ENCODE results near the gene CRYM. TPM values are rescaled to one million over a fixed set of nuclear protein-coding genes. Genes with fewer than 3 reads are reported as not detected.

CRYM gene
- total RNA-seq, 1 donor = not detected

DNA sequence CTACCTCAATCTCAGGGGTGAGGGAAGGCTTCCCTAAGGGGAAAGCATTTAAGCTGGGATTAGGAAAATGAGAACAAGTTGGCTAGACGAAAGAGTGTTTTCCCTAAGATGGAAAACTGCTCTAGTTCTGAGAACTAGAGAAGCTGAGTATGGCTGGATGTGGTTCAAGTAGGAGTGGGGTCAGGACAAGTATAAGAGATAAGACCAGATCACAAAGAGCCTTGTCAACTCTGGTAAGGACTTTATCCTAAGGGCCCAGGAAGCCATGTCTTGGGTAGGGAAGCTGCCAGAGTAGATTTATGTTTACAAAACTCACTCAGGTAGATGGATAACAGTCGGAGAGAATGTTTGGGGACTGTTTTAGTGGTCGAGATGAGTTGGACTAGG lies 42.9 kb downstream of the CRYM start:
- H3K4me3 ChIP-seq (ENCODE audit: low read depth, low read length) = no peak overlapping the region
- TF ChIP-seq, protein P1, sequence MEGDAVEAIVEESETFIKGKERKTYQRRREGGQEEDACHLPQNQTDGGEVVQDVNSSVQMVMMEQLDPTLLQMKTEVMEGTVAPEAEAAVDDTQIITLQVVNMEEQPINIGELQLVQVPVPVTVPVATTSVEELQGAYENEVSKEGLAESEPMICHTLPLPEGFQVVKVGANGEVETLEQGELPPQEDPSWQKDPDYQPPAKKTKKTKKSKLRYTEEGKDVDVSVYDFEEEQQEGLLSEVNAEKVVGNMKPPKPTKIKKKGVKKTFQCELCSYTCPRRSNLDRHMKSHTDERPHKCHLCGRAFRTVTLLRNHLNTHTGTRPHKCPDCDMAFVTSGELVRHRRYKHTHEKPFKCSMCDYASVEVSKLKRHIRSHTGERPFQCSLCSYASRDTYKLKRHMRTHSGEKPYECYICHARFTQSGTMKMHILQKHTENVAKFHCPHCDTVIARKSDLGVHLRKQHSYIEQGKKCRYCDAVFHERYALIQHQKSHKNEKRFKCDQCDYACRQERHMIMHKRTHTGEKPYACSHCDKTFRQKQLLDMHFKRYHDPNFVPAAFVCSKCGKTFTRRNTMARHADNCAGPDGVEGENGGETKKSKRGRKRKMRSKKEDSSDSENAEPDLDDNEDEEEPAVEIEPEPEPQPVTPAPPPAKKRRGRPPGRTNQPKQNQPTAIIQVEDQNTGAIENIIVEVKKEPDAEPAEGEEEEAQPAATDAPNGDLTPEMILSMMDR (IDR thresholded peaks at IDR 0.05; ENCODE audit: insufficient read depth, low read depth, low read length) = no peak
- no peak for DNase-seq (ENCODE audit: low read depth)

GRCh38 chr16:21233521-21234150 lies 44.5 kb downstream of the CRYM start, which contains the start of gene ANKS4B:
Gene ANKS4B, plus strand, starts transcription at chr16:21233699. Its CDS starts 39 bp downstream, at chr16:21233738.
- no peak for DNase-seq (ENCODE audit: low read depth)
- H3K4me3 ChIP-seq (ENCODE audit: low read depth, low read length) = no peak within 1 kb of the TSS
- TF ChIP-seq, protein P1 (IDR thresholded peaks at IDR 0.05; ENCODE audit: insufficient read depth, low read depth, low read length) = no peak

- no peak for DNase-seq (ENCODE audit: low read depth)
Measured at GRCh38 chr16:21233045-21233520, 45.0 kb downstream of the CRYM start.

DNA sequence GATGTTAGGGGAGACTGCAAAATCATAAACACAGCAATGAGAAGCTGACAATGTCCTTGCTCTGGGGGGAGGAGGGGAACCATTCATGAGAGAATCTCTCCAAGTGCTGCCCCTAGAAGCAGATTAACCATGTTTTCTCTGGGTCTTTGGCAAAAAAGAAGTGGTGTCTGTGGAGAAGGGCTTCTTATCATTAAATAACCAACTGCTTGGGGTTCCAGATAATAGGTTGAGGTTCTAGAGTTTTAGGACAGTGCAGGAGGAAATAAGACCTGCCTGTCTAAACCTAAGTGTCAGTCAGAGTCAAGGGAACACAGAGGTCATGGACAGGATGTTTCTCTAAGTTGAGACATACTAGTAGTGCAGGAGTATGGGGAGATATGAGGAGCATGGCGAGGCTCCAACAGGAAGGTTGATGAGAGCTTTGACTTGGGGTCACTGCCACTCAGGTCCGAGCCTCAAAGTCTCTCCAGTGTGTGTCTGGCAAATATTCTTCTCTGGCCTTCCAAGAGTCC lies 49.7 kb downstream of the CRYM start:
- DNase-seq (ENCODE audit: low read depth) = no peak
- TF ChIP-seq, protein P1 (IDR thresholded peaks at IDR 0.05; ENCODE audit: insufficient read depth, low read depth, low read length) = no peak
- no peak overlapping the region for H3K4me3 ChIP-seq (ENCODE audit: low read depth, low read length)

More at GRCh38 chr16:21233045-21233520, 45.0 kb downstream of the CRYM start:
- TF ChIP-seq, protein P1 (IDR thresholded peaks at IDR 0.05; ENCODE audit: insufficient read depth, low read depth, low read length) = no peak
- no peak overlapping the region for H3K4me3 ChIP-seq (ENCODE audit: low read depth, low read length)

DNA sequence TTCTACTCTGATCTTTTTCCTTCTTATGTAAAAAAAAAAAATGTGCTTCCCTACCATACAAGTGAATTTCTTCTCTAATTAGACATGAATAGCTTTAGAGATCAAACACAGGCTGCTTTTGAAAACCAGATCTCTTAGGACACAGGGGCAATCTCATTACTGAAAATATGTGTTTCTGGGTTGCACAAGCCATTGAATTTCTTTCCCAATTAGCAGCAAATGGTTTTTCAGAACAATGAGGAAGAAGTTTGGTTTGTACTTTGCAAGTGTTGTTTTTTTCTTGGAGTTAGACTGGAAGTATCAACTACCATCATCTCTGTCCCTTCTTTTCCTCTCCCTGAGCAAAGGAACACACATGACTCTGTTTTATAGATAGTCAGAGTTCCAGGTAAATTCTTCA lies 50.2 kb downstream of the CRYM start:
- H3K4me3 ChIP-seq (ENCODE audit: low read depth, low read length) = no peak overlapping the region
- TF ChIP-seq, protein P1 (IDR thresholded peaks at IDR 0.05; ENCODE audit: insufficient read depth, low read depth, low read length) = no peak
- DNase-seq (ENCODE audit: low read depth) = no peak

- TF ChIP-seq, protein P1 (IDR thresholded peaks at IDR 0.05; ENCODE audit: insufficient read depth, low read depth, low read length) = no peak
- H3K4me3 ChIP-seq (ENCODE audit: low read depth, low read length) = no peak overlapping the region
- no peak for DNase-seq (ENCODE audit: low read depth)
Measured at GRCh38 chr16:21226749-21227148, 51.3 kb downstream of the CRYM start.

Data from fibroblast of villous mesenchyme (primary cell).